Activated CD4-positive, CD25-positive, alpha-beta regulatory T cell (primary cell): ENCODE data around the gene VPS18.
A peak's percentile ranks its signal among the peaks of the same experiment; 100 is the strongest.
"Not testable (repeated sequence)": the region's sequence is repeated elsewhere in the genome, so short reads cannot be mapped to it uniquely, and the experiment has no call there.

ENCODE experiments used
- DNase-seq, 4 experiments: peaks; one replicate each; lab custom pipeline; 2025; lab: John Stamatoyannopoulos, UW

VPS18 gene

GRCh38 chr15:40893733-40894680, at the start of gene VPS18:
Gene VPS18 (plus strand): TSS chr15:40894450. CDS start chr15:40894769, 319 bp downstream.
- DNase-seq = peak; percentile 96 to 99 (median 98)

DNA sequence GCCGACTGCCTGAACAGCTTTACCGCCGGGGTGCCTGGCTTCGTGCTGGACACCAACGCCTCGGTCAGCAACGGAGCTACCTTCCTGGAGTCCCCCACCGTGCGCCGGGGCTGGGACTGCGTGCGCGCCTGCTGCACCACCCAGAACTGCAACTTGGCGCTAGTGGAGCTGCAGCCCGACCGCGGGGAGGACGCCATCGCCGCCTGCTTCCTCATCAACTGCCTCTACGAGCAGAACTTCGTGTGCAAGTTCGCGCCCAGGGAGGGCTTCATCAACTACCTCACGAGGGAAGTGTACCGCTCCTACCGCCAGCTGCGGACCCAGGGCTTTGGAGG, 49.6 kb upstream of the VPS18 start:
- DNase-seq = no peak

GRCh38 chr15:40845036-40845435, 49.2 kb upstream of the VPS18 start:
- DNase-seq = no peak

GRCh38 chr15:40845511-40846284, 48.6 kb upstream of the VPS18 start:
- no peak for DNase-seq

- no peak for DNase-seq
Observed at GRCh38 chr15:40846841-40847222, 47.4 kb upstream of the VPS18 start.

DNA sequence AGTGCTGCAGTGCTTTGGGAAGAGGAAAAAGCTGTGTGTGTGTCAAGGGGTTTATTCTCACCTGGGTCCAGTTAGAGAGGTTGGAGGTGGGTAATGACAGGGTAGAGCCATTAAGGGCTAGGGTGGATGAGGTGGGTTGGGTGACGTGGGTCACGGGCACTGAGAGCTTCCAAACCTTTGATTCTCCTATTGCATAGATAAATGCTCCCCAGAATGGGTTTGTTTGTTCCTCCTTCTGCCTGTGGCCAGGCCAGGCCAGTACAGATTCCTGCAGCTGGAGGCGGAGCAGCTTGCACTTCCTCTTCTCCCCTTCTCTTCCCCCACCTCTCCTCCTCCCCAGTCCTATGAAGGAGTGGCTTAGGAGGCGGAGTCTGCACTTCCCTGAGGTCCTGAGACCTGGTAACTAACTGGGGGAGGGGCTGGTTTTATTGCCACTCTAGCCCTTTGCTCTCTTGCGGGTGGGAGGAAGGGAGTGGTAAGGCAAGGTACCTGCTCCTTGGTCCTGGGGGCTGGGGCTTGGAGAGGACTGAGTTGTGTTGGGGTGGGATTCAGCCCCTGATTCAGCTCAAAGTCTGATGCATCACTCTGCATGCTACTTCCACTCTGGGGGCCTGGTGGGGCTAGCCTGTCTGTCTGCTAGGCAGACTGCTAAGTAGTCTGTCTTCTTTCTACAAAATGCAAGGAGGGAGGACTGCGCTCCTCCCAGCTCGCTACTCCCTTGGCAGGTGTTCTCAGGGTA, 46.9 kb upstream of the VPS18 start:
- DNase-seq = no peak

DNA sequence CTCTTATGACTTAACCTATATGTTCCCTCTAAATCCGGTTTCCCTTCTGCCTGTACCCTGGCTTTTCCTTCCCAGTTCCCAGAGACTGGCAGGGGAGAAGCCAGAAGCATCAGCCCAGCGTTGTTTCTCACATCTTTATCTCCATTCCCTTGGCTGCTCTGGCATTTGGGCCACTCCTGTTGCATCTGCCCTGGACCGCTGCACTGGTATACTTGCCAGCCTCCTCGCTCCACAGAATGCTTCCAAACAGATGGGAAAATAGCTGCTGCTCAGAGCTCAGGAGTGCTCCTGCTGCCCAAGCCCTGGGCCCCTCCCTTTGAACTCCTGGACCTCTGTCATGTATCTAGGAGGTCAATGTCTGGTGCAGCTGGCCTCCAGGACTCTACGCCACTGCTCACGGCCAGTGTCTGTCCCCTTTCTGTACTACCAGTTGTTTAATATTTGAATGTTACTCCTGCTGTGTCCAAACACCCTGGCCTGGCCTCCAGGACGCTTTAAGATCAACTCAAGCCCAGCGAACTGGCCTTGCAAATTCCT, 43.6 kb upstream of the VPS18 start:
- DNase-seq = no peak

- no peak for DNase-seq
Observed at GRCh38 chr15:40852529-40852928, 41.7 kb upstream of the VPS18 start.

- DNase-seq = no peak
Observed at GRCh38 chr15:40853241-40853890, 40.9 kb upstream of the VPS18 start.

- no peak for DNase-seq
Observed at GRCh38 chr15:40854161-40854560, 40.1 kb upstream of the VPS18 start.

- no peak for DNase-seq
Observed at GRCh38 chr15:40855706-40856234, 38.5 kb upstream of the VPS18 start.

DNA sequence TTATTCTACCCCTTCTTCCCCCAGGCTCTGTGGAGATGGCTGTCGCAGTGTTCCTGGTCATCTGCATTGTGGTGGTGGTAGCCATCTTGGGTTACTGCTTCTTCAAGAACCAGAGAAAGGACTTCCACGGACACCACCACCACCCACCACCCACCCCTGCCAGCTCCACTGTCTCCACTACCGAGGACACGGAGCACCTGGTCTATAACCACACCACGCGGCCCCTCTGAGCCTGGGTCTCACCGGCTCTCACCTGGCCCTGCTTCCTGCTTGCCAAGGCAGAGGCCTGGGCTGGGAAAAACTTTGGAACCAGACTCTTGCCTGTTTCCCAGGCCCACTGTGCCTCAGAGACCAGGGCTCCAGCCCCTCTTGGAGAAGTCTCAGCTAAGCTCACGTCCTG, 37.5 kb upstream of the VPS18 start:
- no peak for DNase-seq

- DNase-seq = peak; percentile 55 to 67 (median 58)
Observed at GRCh38 chr15:40857601-40858341, 36.5 kb upstream of the VPS18 start.

DNA sequence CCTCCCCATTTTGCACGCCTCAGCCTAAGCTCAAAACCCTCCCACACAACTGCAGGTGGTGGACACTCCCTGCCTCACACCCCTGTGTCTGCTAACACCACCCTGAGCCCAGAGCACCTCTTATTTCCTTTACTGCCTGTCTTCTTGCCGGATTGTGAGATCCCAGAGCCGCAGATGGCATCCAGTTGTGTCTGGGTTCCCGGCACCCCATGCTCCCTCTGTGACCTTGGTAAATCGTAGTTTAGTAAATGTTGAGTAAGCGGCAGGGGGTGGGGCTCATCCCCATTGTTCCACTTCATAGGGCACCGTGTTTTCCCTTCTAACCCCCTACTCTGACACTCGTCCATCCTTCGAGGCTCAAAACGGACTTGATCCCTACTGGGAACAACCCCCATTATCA, 35.5 kb upstream of the VPS18 start:
- no peak for DNase-seq

GRCh38 chr15:40859206-40859851, 34.9 kb upstream of the VPS18 start:
- DNase-seq = peak; percentile 52 to 70 (median 65)

DNA sequence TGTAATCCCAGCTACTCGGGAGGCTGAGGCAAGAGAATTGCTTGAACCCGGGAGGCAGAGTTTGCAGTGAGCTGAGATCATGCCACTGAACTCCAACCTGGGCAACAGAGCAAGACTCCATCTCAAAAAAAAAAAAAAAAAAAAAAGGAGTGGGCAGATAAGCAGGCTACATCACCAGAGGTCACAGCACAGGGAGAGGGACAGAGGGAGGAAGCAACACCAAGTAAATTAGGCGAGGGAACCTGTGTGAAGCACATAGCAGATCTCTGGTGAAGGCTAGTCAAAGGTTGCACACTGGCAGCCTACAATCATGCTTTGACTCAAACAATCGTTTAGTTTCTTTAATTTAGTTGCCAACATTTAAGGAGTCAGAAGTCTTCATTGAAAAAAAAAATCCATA, 33.1 kb upstream of the VPS18 start:
- not testable (repeated sequence) for DNase-seq

DNA sequence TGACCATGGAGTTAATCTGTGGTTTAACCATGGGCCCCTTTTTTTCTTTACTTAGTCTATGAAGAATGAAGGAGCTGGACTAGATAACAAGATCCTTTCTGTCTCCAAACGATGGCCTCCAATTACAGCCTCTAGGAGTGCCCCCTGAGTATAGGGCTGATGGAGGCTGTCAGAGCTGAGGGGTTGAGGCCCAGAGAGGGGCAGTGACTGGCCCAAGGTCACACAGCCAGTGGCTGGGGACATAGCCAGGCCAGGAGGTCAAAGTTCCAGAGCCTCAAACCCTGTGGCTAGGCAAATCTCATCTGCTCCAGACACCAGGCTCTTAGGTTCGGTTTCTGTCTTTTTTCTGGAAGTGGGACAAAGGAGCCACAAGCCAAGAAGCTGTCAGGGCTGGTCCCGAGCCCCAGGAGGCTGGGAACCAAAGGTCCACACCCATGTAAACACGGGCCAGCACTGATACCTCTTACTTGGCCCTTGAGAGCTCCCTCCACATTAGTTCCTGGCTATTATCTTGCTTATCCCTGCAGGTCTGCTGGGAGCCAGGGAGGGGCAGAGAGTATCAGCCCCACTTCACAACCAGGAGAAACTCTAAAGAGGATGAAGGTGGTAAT, 30.5 kb upstream of the VPS18 start:
- no peak for DNase-seq

DNA sequence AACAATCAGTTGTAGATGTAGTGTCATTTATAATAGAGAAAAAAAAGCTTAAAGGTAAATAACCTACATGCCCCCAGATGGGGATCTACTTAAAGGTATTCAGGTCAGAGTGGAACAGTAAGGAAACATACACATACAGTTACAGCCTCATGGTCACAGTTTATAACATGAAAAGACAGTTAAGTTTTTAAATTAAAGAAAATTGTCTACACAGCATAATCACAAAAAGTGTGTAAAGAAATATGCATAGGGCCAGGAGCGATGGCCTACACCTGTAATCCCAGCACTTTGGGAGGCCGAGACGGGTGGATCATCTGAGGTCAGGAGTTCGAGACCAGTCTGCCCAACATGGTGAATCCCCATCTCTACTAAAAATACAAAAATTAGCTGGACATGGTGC, 27.1 kb upstream of the VPS18 start:
- DNase-seq = no peak

- no peak for DNase-seq
Observed at GRCh38 chr15:40869686-40870085, 24.6 kb upstream of the VPS18 start.

DNA sequence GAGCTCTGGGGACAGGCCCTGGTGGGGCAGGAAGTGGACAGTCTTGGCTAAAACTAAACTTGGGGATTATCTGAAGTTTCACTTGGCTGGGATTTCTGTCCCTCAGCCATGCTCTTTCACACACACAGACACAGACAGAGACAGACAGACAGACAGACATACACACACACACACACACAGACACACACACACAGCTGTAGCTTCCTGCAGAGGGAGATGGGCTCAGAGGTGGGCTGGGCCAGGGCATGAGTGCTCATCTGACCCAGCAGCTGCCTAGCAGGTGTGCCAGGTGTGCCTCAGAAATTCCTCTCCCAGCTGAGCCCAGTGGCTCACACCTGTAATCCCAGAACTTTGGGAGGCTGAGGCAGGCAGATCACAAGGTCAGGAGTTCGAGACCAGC, 23.5 kb upstream of the VPS18 start:
- no peak for DNase-seq
